Lower lobe of right lung (tissue), 2 donors: ENCODE measurements around the gene LAIR2. TPM values are rescaled to one million over a fixed set of nuclear protein-coding genes. Genes with fewer than 3 reads are reported as not detected.
"Not testable (repeated sequence)": the region's sequence is repeated elsewhere in the genome, so short reads cannot be mapped to it uniquely, and the experiment has no call there.

Experiments used
- ATAC-seq, 2 donors: fragments of 200-7000 bp; cut with Tn5 transposase; one replicate each; pipeline ENCODE4 v1.9.1; 2020 to 2022; ENCODE audit warnings: mild to moderate bottlenecking in 2 of 2, moderate library complexity in 2 of 2
- DNase-seq: peaks from one replicate; pipeline ENCODE4 v3.0.0-alpha.2; 2020
- H3K27ac ChIP-seq: fragments of 200-600 bp; one replicate; pipeline ENCODE4 v1.8.0; 2022
- H3K27me3 ChIP-seq: fragments of 200-600 bp; one replicate; pipeline ENCODE4 v1.8.0; 2022; ENCODE audit warnings: low read depth
- H3K36me3 ChIP-seq: fragments of 200-600 bp; one replicate; pipeline ENCODE4 v1.8.0; 2022; ENCODE audit warnings: mild to moderate bottlenecking
- H3K4me1 ChIP-seq: fragments of 200-600 bp; one replicate; pipeline ENCODE4 v1.8.0; 2022
- H3K4me3 ChIP-seq: fragments of 200-600 bp; one replicate; pipeline ENCODE4 v1.8.0; 2022; ENCODE audit warnings: mild to moderate bottlenecking
- H3K9me3 ChIP-seq: fragments of 200-600 bp; one replicate; pipeline ENCODE4 v1.8.0; 2022
- intact Hi-C: fragments of 100-400 bp; cut with DNase I; formaldehyde crosslinking; loops from one replicate; pipeline ENCODE4 v1.11.0; 2022
- total RNA-seq: library from RNA; stranded (reverse); fragmentation: NEBNext Ultra II Directional; extraction: Animal tissue kit (Norgen Biotek cat#: 25700); gene quantifications from one replicate; pipeline ENCODE4 v1.2.1, GENCODE V29; 2021
- TF ChIP-seq, protein P1 (sequence below): fragments of 200-600 bp; IDR thresholded peaks from one replicate; pipeline ENCODE4 v1.8.0; 2022; ENCODE audit warnings: antibody characterized with exemption, mild to moderate bottlenecking
- donor health status: DM: no; HTN: yes; CAD: no; lungs with severe emphysema.

Gene LAIR2
- total RNA-seq, 1 donor from 2014 or later: 0.95 TPM

DNA sequence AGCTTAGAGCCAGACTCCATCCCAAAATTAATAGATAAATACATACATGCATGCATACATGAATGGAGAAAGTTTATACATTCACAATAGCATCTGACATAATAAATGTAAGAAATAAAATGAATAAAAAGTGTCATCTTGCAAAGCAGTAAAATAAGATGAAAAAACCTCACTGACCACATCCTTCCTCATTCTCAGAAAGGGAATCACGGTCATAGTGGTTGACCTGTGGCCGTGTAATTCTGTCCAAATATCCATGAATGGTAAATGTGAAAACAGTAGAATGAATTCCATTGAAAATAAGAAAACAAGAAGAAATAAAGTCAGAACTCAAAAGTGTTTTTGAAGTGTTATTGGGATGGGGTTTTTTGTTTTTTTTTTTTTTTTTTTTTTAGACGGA, 19.7 kb upstream of the LAIR2 start:
- DNase-seq (no peak), ATAC-seq (no peak)
- TF ChIP-seq, protein P1, sequence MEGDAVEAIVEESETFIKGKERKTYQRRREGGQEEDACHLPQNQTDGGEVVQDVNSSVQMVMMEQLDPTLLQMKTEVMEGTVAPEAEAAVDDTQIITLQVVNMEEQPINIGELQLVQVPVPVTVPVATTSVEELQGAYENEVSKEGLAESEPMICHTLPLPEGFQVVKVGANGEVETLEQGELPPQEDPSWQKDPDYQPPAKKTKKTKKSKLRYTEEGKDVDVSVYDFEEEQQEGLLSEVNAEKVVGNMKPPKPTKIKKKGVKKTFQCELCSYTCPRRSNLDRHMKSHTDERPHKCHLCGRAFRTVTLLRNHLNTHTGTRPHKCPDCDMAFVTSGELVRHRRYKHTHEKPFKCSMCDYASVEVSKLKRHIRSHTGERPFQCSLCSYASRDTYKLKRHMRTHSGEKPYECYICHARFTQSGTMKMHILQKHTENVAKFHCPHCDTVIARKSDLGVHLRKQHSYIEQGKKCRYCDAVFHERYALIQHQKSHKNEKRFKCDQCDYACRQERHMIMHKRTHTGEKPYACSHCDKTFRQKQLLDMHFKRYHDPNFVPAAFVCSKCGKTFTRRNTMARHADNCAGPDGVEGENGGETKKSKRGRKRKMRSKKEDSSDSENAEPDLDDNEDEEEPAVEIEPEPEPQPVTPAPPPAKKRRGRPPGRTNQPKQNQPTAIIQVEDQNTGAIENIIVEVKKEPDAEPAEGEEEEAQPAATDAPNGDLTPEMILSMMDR: no peak
- H3K9me3 ChIP-seq: no peaks in the 10 kb centered on the region
- peaks cover 31% of the 10 kb centered on the region for H3K27me3 ChIP-seq
- no peaks in the 10 kb centered on the region for H3K36me3 ChIP-seq
- peaks cover 23% of the 10 kb centered on the region for H3K4me1 ChIP-seq
- no peak overlapping the region for H3K27ac ChIP-seq
- H3K4me3 ChIP-seq: no peak overlapping the region
- intact Hi-C loops: no loop called here

DNA sequence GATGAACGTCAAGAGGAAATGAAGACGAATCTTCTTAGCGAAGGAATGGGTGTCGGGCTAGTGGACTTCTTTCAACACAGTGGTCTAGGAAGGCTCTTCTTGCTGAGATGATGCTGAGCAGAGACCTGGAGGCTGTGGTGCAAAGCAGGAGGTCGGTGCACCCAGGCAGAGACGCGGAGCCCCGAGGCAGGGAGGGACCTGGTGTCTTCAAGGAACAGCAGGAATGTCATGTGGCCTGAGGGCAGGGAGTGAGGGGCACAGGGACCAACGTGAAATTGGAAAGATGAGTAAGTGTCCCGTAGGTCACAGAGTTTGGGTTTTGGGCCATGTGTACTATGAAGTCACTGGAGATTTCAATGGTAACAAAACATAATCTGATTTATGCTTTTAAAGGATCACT, 18.2 kb upstream of the LAIR2 start:
- H3K27me3 ChIP-seq: peaks cover 28% of the 10 kb centered on the region
- intact Hi-C loops: no loop called here

DNA sequence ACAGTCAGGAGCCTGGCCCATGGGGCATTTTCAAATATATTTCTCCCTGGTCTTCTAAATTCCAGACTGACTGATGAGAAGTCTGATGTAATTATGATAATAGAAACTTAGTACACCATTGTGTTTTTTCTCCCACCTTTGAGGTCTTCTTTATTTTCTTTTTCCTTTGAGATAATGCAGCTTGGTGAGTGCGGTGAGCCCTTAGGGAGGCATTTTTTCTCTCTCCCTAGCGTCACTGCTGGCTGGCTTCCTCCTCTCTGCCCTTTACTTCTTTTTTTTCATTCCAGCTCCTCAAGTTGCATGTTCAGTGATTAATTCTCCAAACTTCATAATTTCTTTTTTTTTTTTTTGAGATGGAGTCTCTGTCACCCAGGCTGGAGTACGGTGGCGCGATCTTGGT, 16.8 kb upstream of the LAIR2 start:
- TF ChIP-seq, protein P1: no peak
- Histone ChIP-seq H3K27ac (no peak overlapping the region), H3K9me3 (no peaks in the 10 kb centered on the region), H3K4me3 (no peak overlapping the region), H3K36me3 (no peaks in the 10 kb centered on the region), H3K27me3 (peaks cover 20% of the 10 kb centered on the region), H3K4me1 (peaks cover 13% of the 10 kb centered on the region)
- DNase-seq: no peak
- no peak for ATAC-seq
- intact Hi-C loops: no loop called here

More for the DNA sequence above, 18.2 kb upstream of the LAIR2 start:
- no peak overlapping the region for H3K4me3 ChIP-seq
- no peak overlapping the region for H3K27ac ChIP-seq
- no peak for DNase-seq
- TF ChIP-seq, protein P1: no peak
- no peak for ATAC-seq
- no peaks in the 10 kb centered on the region for H3K9me3 ChIP-seq
- H3K4me1 ChIP-seq: peaks cover 23% of the 10 kb centered on the region
- no peaks in the 10 kb centered on the region for H3K36me3 ChIP-seq

DNA sequence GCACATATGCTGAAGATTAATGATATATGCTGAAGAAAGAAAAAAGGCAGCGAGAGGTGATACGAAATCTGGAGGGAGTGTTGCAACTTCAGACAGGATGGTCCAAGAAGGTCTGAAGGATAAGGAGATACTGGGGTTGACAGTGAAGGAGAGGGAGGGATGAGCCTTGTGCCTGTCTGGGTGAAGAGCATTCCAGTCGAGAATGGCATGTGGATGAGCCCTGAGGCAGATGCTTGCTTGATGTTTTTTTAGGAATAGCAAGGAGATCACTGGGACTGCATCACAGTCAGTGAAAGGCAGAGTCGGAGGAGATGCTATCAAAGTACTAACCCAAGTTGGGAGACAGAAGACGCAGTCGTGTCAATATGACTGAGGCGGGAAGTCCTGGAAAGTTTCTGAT, 13.3 kb upstream of the LAIR2 start:
- ATAC-seq: no peak
- intact Hi-C loops: no loop called here
- no peak overlapping the region for H3K27ac ChIP-seq
- H3K9me3 ChIP-seq: no peaks in the 10 kb centered on the region
- no peak overlapping the region for H3K4me3 ChIP-seq
- H3K36me3 ChIP-seq: no peaks in the 10 kb centered on the region
- H3K27me3 ChIP-seq: peaks cover 26% of the 10 kb centered on the region
- H3K4me1 ChIP-seq: no peaks in the 10 kb centered on the region
- DNase-seq: no peak
- TF ChIP-seq, protein P1: no peak

DNA sequence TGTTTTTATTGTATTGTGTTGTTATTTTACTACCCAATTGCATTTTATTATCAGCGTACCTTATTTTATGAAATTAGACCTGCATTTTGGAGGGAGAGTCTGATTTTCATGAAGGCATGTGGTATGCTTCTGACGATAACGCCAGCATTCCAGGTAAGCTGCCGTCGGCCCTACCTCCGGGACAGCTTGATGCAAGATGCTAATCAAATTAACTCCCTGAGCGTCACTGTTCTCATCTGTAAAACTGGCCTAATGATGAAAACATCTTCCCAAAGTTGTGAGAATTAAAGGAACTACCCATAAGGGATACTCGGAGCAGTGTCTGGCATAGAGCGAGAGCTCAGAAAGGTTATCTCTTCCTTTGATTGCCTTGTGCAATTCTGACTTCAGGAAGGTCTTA, 12.9 kb upstream of the LAIR2 start:
- Histone ChIP-seq H3K27me3 (peaks cover 24% of the 10 kb centered on the region), H3K4me3 (no peak overlapping the region), H3K36me3 (no peaks in the 10 kb centered on the region), H3K4me1 (no peaks in the 10 kb centered on the region), H3K9me3 (no peaks in the 10 kb centered on the region), H3K27ac (no peak overlapping the region)
- ATAC-seq: no peak
- no peak for DNase-seq
- TF ChIP-seq, protein P1: no peak
- intact Hi-C loops: no loop called here

DNA sequence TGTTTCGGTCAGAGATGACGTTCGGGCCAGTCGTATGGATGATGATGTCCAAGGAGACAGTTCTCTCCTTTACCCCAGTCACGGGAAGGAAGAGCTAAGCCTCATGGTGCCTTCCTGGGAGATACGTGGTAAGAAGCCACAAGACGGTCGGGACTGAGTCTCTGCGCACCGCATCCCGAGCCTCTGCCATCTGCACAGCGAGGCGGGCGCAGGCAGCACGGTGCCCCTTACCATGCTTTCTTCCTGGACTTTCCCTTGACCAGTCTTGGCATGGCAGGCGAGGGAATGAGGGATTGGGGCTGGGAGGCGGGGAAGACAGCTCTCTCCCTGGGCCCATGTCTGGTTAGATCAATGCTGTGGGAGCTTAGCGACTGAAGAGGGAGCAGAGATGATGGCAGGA, 10.1 kb upstream of the LAIR2 start:
- Histone ChIP-seq H3K27me3 (peaks cover 28% of the 10 kb centered on the region), H3K4me3 (no peak overlapping the region), H3K4me1 (no peaks in the 10 kb centered on the region), H3K36me3 (no peaks in the 10 kb centered on the region), H3K27ac (no peak overlapping the region), H3K9me3 (no peaks in the 10 kb centered on the region)
- TF ChIP-seq, protein P1: no peak
- no peak for DNase-seq
- intact Hi-C loops: no loop called here
- ATAC-seq: no peak

DNA sequence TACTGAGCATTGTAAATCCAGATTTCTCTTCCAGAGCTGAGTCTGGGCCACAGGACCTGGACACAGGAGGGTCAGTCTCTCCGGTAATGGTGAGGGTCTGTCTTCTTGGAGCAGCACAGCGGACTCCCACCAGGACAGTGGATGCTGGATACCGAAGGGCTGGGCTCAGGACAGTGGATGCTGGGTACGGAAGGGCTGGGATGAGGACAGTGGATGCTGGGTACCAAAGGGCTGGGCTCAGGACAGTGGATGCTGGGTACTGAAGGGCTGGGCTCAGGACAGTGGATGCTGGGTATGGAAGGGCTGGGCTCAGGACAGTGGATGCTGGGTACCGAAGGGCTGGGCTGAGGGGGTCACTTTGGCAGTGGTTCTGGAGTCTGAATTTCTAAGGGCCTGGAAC, 9.6 kb upstream of the LAIR2 start:
- H3K4me3 ChIP-seq, H3K9me3 ChIP-seq, DNase-seq, H3K4me1 ChIP-seq, H3K27ac ChIP-seq, intact Hi-C loops, H3K36me3 ChIP-seq, ATAC-seq: not testable (repeated sequence)
- H3K27me3 ChIP-seq: peaks cover 28% of the 10 kb centered on the region
